Measurements from ENCODE around the gene UGDH.
A peak's percentile ranks its signal among the peaks of the same experiment; 100 is the strongest.
"Not testable (repeated sequence)": the region's sequence is repeated elsewhere in the genome, so short reads cannot be mapped to it uniquely, and the experiment has no call there.

The UGDH gene

DNA sequence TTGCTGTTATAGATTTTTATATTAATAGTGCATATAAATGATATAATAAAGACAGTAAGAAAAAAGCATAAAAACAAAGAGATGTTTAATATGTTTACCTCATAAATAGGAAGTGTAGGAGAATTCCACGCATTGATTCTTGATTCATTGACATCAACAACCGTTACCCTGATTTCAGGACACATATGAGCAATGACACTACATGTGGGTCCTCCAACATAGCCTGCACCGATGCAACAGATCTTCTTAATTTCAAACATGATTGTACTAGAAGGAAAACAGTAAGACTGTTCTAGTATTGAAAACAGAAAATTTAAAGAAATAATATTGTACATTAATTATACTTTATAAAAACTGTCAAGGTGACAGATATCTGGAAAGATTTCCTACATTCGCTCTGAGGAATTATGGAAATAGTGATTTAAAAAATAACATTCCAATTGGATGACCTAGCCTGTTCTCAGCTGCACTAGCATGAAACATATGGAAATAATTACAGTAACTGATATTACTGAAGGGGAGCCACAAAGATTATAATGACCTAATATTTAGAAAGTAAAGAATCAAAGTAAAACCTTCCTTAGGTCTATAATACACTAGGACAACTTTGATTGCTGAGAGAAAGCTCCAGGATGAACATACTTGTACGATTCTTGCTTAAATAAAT, 5.9 kb downstream of the UGDH start:
- ChIA-PET POLR2A (no interaction called here), CTCF (no interaction called here)
- WGBS (ENCODE audit: insufficient coverage), result 93% methylated on average over 2 of the region's 5 CpGs
- DNase-seq, result no peak
- H3K4me1 ChIP-seq (ENCODE audit: control extremely low read depth in 1 of 4, control insufficient read depth in 4 of 4, insufficient read depth in 4 of 4, low read length in 3 of 4), result peaks cover 3 to 7% (median 5%) of the 10 kb centered on the region in 4 experiments
- H3K27me3 ChIP-seq (replicated peaks in 2 of 5; ENCODE audit: control insufficient read depth in 4 of 5, insufficient read depth in 5 of 5, low read length in 4 of 5), result no peaks in the 10 kb centered on the region
- peaks cover 0 to 7% (median 4%) of the 10 kb centered on the region in 4 experiments for H3K36me3 ChIP-seq (ENCODE audit: control insufficient read depth in 4 of 4, insufficient read depth in 4 of 4, low read length in 3 of 4)
- H3K4me3 ChIP-seq (ENCODE audit: control insufficient read depth in 1 of 7, extremely low read depth in 1 of 7, insufficient read depth in 4 of 7, low read depth in 2 of 7, low read length in 6 of 7), result no peak overlapping the region
- H3K27ac ChIP-seq (ENCODE audit: insufficient read depth in 1 of 2, low read depth in 1 of 2, low read length in 2 of 2, poor library complexity in 1 of 2, severe bottlenecking in 2 of 2), result no peak overlapping the region
- H3K9me3 ChIP-seq (ENCODE audit: control extremely low read depth in 1 of 5, control insufficient read depth in 4 of 5, insufficient read depth in 2 of 5, low read depth in 1 of 5, low read length in 4 of 5), result no peaks in the 10 kb centered on the region

DNA sequence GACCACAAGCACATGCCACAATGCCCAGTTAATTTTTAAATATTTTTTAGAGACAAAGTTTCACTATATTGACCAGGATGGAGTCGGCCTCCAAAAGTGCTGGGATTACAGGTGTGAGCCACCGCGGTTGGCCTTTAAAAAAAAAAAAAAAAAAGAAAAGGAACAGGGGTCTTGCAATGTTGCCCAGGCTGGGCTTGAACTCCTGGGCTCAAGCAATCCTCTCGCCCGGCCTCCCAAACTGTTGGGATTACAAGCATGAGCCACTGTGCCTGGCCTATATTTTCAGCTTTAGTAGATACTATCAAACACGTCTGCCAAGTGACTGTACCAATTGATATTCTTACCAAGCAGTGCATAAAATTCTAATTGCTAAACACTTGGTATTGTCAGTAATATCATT, 8.8 kb downstream of the UGDH start:
- Histone ChIP-seq H3K36me3 (ENCODE audit: control insufficient read depth in 4 of 4, insufficient read depth in 4 of 4, low read length in 3 of 4) (peaks cover 0 to 11% (median 5%) of the 10 kb centered on the region in 4 experiments), H3K27ac (ENCODE audit: insufficient read depth in 1 of 2, low read depth in 1 of 2, low read length in 2 of 2, poor library complexity in 1 of 2, severe bottlenecking in 2 of 2) (no peak overlapping the region), H3K4me3 (ENCODE audit: control insufficient read depth in 1 of 7, extremely low read depth in 1 of 7, insufficient read depth in 4 of 7, low read depth in 2 of 7, low read length in 6 of 7) (no peak overlapping the region), H3K27me3 (replicated peaks in 2 of 5; ENCODE audit: control insufficient read depth in 4 of 5, insufficient read depth in 5 of 5, low read length in 4 of 5) (no peaks in the 10 kb centered on the region), H3K4me1 (ENCODE audit: control extremely low read depth in 1 of 4, control insufficient read depth in 4 of 4, insufficient read depth in 4 of 4, low read length in 3 of 4) (no peaks in the 10 kb centered on the region), H3K9me3 (ENCODE audit: control extremely low read depth in 1 of 5, control insufficient read depth in 4 of 5, insufficient read depth in 2 of 5, low read depth in 1 of 5, low read length in 4 of 5) (no peaks in the 10 kb centered on the region)
- DNase-seq, result no peak
- CTCF ChIA-PET, result interaction anchor here (0.7 kb wide), 1 partner anchor 357 kb away, joined by 3 read pairs; no protein-coding TSS in a partner anchor
- POLR2A ChIA-PET, result no interaction called here
- 98% methylated on average over 5 of the region's 6 CpGs for WGBS (ENCODE audit: insufficient coverage)

DNA sequence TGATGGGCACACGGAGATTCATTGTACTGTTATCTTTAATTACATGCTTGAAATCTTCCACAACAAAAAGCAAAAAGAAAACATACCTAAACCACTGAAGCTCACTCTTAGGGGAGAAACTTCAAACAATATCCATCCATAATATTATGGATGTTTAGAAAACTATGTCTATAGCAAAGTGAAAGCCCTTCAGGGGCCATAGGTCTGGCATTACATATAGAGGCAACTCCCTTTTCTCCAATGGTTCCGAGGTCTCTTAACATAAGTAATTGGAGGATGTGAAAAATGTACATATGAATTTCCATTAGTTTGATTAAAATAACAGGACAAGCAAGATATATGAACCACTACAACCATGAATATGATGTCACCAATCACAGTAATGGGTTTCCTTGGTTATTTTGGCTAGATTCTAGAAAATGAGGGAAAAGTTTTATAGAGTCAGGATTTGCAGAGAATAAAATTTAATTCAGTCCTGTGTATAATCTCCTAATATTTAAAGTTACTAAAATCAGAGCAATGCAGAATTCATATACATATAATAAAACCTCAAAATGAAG, 10.8 kb downstream of the UGDH start:
- DNase-seq, result no peak
- Histone ChIP-seq H3K4me3 (ENCODE audit: control insufficient read depth in 1 of 7, extremely low read depth in 1 of 7, insufficient read depth in 4 of 7, low read depth in 2 of 7, low read length in 6 of 7) (no peak overlapping the region), H3K4me1 (ENCODE audit: control extremely low read depth in 1 of 4, control insufficient read depth in 4 of 4, insufficient read depth in 4 of 4, low read length in 3 of 4) (no peaks in the 10 kb centered on the region), H3K27ac (ENCODE audit: insufficient read depth in 1 of 2, low read depth in 1 of 2, low read length in 2 of 2, poor library complexity in 1 of 2, severe bottlenecking in 2 of 2) (no peak overlapping the region), H3K36me3 (ENCODE audit: control insufficient read depth in 4 of 4, insufficient read depth in 4 of 4, low read length in 3 of 4) (peaks cover 2 to 18% (median 12%) of the 10 kb centered on the region in 4 experiments), H3K27me3 (replicated peaks in 2 of 5; ENCODE audit: control insufficient read depth in 4 of 5, insufficient read depth in 5 of 5, low read length in 4 of 5) (no peaks in the 10 kb centered on the region), H3K9me3 (ENCODE audit: control extremely low read depth in 1 of 5, control insufficient read depth in 4 of 5, insufficient read depth in 2 of 5, low read depth in 1 of 5, low read length in 4 of 5) (no peaks in the 10 kb centered on the region)
- POLR2A ChIA-PET, result no interaction called here
- WGBS (ENCODE audit: insufficient coverage), result no CpG with 5 or more reads among the region's 2 CpGs
- CTCF ChIA-PET, result no interaction called here

DNA sequence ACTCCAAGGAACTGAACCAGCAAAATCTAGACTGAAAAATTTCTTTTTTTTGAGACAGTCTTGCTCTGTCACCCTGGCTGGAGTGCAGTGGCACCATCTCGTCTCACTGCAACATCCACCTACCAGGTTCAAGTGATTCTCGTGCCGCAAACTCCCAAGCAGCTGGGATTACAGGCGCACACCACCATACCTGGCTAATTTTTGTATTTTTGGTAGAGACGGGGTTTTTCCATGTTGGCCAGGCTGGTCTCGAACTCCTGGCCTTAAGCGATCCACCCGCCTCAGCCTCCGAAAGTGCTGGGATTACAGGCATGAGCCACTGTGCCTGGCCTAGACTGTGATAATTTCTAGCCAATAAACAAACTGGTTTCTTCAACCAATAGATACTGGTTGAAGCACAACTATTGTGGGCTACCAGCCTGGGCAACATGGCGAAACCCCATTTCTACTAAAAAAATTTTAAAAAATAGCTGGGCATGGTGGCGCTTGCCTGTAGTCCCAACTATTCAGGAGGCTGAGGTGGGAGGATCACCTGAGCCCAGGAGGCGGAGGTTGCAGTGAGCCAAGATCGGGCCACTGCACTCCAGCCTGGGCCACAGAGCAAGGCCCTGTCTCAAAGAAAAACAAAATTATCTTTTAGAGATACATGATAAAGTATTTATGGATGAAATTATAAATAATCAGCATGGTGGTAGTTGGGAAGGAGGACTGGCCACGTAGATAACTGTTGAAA, 11.4 kb downstream of the UGDH start:
- H3K27ac ChIP-seq (ENCODE audit: insufficient read depth in 1 of 2, low read depth in 1 of 2, low read length in 2 of 2, poor library complexity in 1 of 2, severe bottlenecking in 2 of 2); H3K27me3 ChIP-seq (replicated peaks in 2 of 5; ENCODE audit: control insufficient read depth in 4 of 5, insufficient read depth in 5 of 5, low read length in 4 of 5); POLR2A ChIA-PET; H3K4me3 ChIP-seq (ENCODE audit: control insufficient read depth in 1 of 7, extremely low read depth in 1 of 7, insufficient read depth in 4 of 7, low read depth in 2 of 7, low read length in 6 of 7); DNase-seq; H3K9me3 ChIP-seq (ENCODE audit: control extremely low read depth in 1 of 5, control insufficient read depth in 4 of 5, insufficient read depth in 2 of 5, low read depth in 1 of 5, low read length in 4 of 5); H3K4me1 ChIP-seq (ENCODE audit: control extremely low read depth in 1 of 4, control insufficient read depth in 4 of 4, insufficient read depth in 4 of 4, low read length in 3 of 4): not testable (repeated sequence)
- CTCF ChIA-PET, result interaction anchor here (1.0 kb wide), 1 partner anchor 9 kb away, joined by 3 read pairs; no protein-coding TSS in a partner anchor
- 100% methylated on average over 10 of the region's 14 CpGs for WGBS (ENCODE audit: insufficient coverage)
- peaks cover 2 to 18% (median 14%) of the 10 kb centered on the region in 4 experiments for H3K36me3 ChIP-seq (ENCODE audit: control insufficient read depth in 4 of 4, insufficient read depth in 4 of 4, low read length in 3 of 4)

DNA sequence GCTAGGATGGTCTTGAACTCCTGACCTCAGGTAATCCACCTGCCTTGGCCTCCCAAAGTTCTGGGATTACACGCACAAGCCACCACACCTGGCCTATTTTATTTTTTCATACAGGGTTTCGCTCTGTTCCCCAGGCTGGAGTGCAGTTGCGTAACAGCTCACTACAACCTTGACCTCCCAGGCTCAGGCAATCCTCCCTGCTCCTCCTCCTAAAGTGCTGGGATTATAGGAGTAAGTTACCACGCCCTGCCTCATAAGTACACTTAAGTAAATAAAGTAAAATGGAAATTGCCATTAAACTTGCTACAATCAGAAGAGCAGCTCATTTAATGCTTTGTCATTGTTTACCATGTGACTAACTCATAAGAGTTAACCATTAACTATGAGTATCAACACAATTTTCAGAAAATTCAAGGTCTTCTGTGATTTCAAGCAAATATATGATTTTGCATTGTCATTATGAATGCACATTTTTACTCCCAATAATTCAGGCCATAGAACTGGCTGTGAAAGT, 12.3 kb downstream of the UGDH start:
- Histone ChIP-seq H3K4me1 (ENCODE audit: control extremely low read depth in 1 of 4, control insufficient read depth in 4 of 4, insufficient read depth in 4 of 4, low read length in 3 of 4) (no peaks in the 10 kb centered on the region), H3K27me3 (replicated peaks in 2 of 5; ENCODE audit: control insufficient read depth in 4 of 5, insufficient read depth in 5 of 5, low read length in 4 of 5) (no peaks in the 10 kb centered on the region), H3K36me3 (ENCODE audit: control insufficient read depth in 4 of 4, insufficient read depth in 4 of 4, low read length in 3 of 4) (peaks cover under 1 to 27% (median 21%) of the 10 kb centered on the region in 4 experiments), H3K27ac (ENCODE audit: insufficient read depth in 1 of 2, low read depth in 1 of 2, low read length in 2 of 2, poor library complexity in 1 of 2, severe bottlenecking in 2 of 2) (no peak overlapping the region), H3K4me3 (ENCODE audit: control insufficient read depth in 1 of 7, extremely low read depth in 1 of 7, insufficient read depth in 4 of 7, low read depth in 2 of 7, low read length in 6 of 7) (no peak overlapping the region), H3K9me3 (ENCODE audit: control extremely low read depth in 1 of 5, control insufficient read depth in 4 of 5, insufficient read depth in 2 of 5, low read depth in 1 of 5, low read length in 4 of 5) (no peaks in the 10 kb centered on the region)
- no CpG with 5 or more reads among the region's 4 CpGs for WGBS (ENCODE audit: insufficient coverage)
- ChIA-PET CTCF (interaction anchor here (1.0 kb wide), 1 partner anchor 9 kb away, joined by 3 read pairs; no protein-coding TSS in a partner anchor), POLR2A (no interaction called here)
- peak in 2 of 3 donors; percentile 9 to 28 for DNase-seq

DNA sequence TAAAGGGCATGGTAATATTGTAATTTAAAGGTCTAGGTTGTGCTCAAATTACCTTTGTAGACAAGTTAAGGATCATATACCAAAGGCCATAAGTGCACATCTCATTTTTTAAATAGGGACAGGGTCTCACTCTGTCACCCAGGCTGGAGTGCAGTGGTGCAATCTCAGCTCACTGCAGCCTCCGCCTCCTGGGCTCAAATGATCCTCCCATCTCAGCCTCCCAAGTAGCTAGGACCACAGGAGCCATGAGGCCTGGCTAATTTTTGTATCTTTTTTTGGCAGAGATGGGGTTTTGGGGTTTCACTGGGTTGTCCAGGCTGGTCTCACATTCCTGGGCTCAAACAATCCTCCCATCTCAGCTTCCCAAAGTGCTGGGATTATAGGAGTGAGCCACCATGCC, 13.0 kb downstream of the UGDH start:
- H3K27ac ChIP-seq (ENCODE audit: insufficient read depth in 1 of 2, low read depth in 1 of 2, low read length in 2 of 2, poor library complexity in 1 of 2, severe bottlenecking in 2 of 2); H3K9me3 ChIP-seq (ENCODE audit: control extremely low read depth in 1 of 5, control insufficient read depth in 4 of 5, insufficient read depth in 2 of 5, low read depth in 1 of 5, low read length in 4 of 5); DNase-seq; H3K27me3 ChIP-seq (replicated peaks in 2 of 5; ENCODE audit: control insufficient read depth in 4 of 5, insufficient read depth in 5 of 5, low read length in 4 of 5); H3K4me3 ChIP-seq (ENCODE audit: control insufficient read depth in 1 of 7, extremely low read depth in 1 of 7, insufficient read depth in 4 of 7, low read depth in 2 of 7, low read length in 6 of 7); H3K4me1 ChIP-seq (ENCODE audit: control extremely low read depth in 1 of 4, control insufficient read depth in 4 of 4, insufficient read depth in 4 of 4, low read length in 3 of 4); POLR2A ChIA-PET: not testable (repeated sequence)
- peaks cover 0 to 29% (median 24%) of the 10 kb centered on the region in 4 experiments for H3K36me3 ChIP-seq (ENCODE audit: control insufficient read depth in 4 of 4, insufficient read depth in 4 of 4, low read length in 3 of 4)
- CTCF ChIA-PET, result interaction anchor here (0.6 kb wide), 1 partner anchor 117 kb away, joined by 4 read pairs; no protein-coding TSS in a partner anchor
- 100% methylated on average over 1 of the region's 1 CpG for WGBS (ENCODE audit: insufficient coverage)

Data from common myeloid progenitor, CD34-positive (primary cell).